Fibroblast of mammary gland (primary cell): ENCODE measurements around the gene SLC22A4.

Experiments used
- DNase-seq: peaks from one replicate; pipeline ENCODE4 v3.0.0-alpha.2; 2010; ENCODE audit warnings: low read depth
- H3K4me3 ChIP-seq: 2 replicates; pipeline ENCODE4 v1.5.1; 2011; ENCODE audit warnings: low read depth, mild to moderate bottlenecking, low read length, moderate library complexity; ENCODE audit not compliant: control insufficient read depth
- CTCF ChIP-seq: conservative IDR thresholded peaks from 2 replicates; pipeline ENCODE4 v1.5.1; 2011; ENCODE audit warnings: low read depth, low read length, inconsistent platforms; ENCODE audit not compliant: control insufficient read depth, insufficient read depth

SLC22A4 gene

DNA sequence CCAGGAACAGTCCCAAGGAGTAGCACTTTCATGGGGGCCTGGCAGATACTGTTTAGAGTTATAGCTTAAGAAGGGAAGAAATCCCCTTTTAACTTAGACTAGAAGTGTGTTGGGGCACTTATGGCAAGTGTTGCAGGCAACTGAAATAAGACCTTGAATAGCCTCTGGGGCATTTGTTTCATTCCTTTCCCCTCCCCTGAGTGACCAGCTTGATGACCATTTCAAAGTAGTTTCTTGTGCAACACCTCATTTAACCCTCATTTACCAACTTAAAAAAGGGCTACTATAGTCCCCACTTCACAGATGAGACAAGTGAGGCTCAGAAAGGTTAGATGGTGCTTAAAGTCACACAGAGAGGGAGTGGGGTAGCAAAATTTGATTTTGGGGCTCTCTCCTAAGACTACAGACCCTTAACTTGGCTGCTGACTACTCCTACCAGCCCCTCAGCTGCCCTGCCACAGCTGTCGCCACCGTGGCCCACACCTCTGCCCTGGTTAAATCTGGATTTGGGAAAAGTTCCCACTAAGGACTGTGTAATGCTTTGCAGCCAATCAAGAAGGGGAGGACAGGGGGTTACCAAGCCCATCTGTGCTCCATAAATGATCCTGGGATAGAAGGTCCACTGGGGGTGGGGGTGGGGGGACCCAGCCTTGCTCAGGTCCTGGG, 31.2 kb upstream of the SLC22A4 start:
- TF ChIP-seq CTCF, result no peak
- DNase-seq, result no peak
- H3K4me3 ChIP-seq, result no peak overlapping the region

DNA sequence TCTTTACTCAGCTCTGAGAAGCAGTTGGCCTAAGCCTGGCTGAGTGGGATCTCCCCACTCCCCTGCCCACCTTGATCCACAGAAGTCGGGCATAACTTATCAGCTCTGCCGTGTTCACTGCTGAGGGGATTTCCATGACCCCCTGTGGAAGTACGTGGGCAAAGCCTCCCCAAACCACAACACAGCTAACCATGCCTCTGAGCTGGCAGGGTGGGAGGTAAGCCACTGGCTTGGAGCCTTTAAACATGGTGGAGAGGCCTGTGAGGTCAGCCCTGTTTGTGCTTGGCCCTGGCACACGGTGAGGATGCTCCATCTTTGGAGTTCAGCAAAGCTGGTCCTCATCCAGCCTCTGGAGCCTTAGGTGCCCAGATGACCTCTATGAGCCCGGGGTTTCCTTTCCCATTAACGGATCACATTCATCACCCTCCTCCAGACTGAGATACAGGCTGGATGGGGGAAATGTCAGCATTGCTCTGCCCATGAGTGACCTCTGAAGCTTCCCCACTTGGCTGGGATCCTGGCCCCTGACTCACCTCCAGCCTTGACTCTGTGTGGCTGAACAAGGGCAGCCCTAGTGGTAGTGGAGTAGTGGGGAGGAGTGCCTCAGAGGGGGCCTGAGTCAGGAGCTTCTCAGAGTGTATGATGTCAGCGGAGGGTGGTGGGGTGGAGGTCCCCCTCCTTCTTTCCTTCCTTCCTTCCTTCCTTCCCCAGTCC, 30.5 kb upstream of the SLC22A4 start:
- peak; percentile 38 for TF ChIP-seq CTCF
- no peak overlapping the region for H3K4me3 ChIP-seq
- DNase-seq, result peak; percentile 99

GRCh38 chr5:132264546-132265335, 29.5 kb upstream of the SLC22A4 start:
- no peak for DNase-seq
- no peak for TF ChIP-seq CTCF
- no peak overlapping the region for H3K4me3 ChIP-seq

GRCh38 chr5:132265336-132266030, 28.7 kb upstream of the SLC22A4 start:
- no peak overlapping the region for H3K4me3 ChIP-seq
- peak; percentile 93 for DNase-seq
- TF ChIP-seq CTCF, result no peak

DNA sequence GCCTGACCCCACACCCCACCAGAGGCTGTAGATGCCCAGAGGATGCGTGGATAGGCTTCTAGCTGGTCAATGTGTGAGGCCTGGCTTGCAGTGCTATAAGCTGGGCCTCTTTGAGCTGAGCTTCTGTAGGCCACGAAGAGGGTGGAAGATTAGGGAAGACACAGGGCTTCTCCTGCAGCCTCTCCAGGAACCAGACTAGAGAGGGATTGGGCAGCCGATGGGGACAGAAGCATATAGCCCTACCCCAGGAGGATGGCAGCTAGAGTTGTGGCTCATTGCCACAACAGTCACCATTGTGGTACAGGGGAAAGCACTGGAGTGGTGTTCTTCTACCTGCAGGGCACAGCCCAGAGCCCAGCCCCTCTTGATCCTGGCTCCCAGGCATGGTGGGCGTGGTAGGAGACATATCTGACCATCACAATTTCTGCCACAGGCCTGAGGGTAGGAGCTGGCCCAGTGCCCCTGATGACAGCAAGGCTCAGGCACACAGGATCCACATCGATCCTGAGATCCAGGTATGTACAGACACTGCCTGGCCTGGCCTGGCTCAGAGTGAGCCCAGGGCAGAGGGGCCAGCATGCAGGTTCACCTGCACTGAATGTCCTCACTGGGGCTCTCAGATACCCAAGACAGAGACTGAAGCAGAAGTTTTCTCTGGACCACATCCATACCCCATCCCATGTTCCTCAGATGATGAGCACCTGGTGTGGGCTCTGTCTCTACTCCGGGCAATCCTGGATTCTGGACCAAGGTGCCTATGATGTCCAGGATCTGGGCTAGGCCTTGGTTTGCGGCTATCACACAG, 28.0 kb upstream of the SLC22A4 start:
- H3K4me3 ChIP-seq, result no peak overlapping the region
- no peak for TF ChIP-seq CTCF
- no peak for DNase-seq

- H3K4me3 ChIP-seq, result no peak overlapping the region
- TF ChIP-seq CTCF, result no peak
- no peak for DNase-seq
These were observed 27.4 kb upstream of the SLC22A4 start for GRCh38 chr5:132266836-132267160.
